Peyer's patch (tissue), 4 donors: ENCODE data around the gene QPCT.

Source experiments
- CTCF ChIP-seq, 6 experiments: fragments of 450-650 bp in 4 of 6; fragments of 200-600 bp in 2 of 6; sonication (generic) in 1 of 6; IDR thresholded peaks; one replicate each; pipeline ENCODE4 v1.5.1; 2017 to 2019; ENCODE audit warnings: antibody characterized with exemption in 6 of 6, mild to moderate bottlenecking in 3 of 6, moderate library complexity in 1 of 6
- POLR2A ChIP-seq, 2 donors: fragments of 450-650 bp; IDR thresholded peaks; one replicate each; pipeline ENCODE4 v1.5.1; 2017; ENCODE audit warnings: antibody characterized with exemption in 2 of 2, mild to moderate bottlenecking in 2 of 2, moderate library complexity in 2 of 2

- TF ChIP-seq POLR2A (IDR thresholded peaks at IDR 0.05): no peak
- TF ChIP-seq CTCF (IDR thresholded peaks at IDR 0.05): no peak
Observed at GRCh38 chr2:37398990-37399389, 54.6 kb downstream of the QPCT start.
